Uterus (tissue), 2 donors: ENCODE measurements around the gene PKNOX1.

Source experiments
- CTCF ChIP-seq, 4 experiments: fragments of 200-600 bp in 2 of 4; fragments of 450-650 bp in 2 of 4; sonication (generic) in 2 of 4; IDR thresholded peaks; one replicate each; pipeline ENCODE4 v1.5.1; 2016 to 2019; ENCODE audit warnings: antibody characterized with exemption in 4 of 4, mild to moderate bottlenecking in 2 of 4, moderate library complexity in 1 of 4
- POLR2A ChIP-seq, 2 donors: fragments of 450-650 bp; IDR thresholded peaks; one replicate each; pipeline ENCODE4 v1.6.1; 2016; ENCODE audit warnings: antibody characterized with exemption in 2 of 2, mild to moderate bottlenecking in 1 of 2, moderate library complexity in 1 of 2

DNA sequence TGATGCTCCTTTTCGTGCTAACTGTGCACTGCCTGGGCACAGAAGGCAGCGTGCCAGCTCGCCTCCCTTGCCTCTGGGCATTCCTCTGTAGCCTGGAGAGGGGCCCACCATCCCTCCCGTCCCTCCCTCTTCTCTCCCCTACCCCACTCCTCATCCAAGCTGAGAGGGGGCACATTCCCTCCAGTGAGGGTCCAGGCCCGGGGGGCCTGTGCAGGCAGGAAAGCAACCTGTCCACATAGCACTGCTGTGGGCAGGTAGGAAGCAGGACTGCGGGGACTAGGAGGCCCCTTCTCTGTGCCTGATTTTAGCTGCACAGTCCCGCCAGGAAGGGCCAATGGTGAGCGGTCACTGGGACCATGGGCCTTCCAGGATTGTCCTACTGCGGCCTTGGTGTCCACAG lies 10.3 kb upstream of the PKNOX1 start:
- TF ChIP-seq CTCF (IDR thresholded peaks at IDR 0.05), result no peak
- TF ChIP-seq POLR2A (IDR thresholded peaks at IDR 0.05), result no peak
